ENCODE results near the gene TTYH3.

DNA sequence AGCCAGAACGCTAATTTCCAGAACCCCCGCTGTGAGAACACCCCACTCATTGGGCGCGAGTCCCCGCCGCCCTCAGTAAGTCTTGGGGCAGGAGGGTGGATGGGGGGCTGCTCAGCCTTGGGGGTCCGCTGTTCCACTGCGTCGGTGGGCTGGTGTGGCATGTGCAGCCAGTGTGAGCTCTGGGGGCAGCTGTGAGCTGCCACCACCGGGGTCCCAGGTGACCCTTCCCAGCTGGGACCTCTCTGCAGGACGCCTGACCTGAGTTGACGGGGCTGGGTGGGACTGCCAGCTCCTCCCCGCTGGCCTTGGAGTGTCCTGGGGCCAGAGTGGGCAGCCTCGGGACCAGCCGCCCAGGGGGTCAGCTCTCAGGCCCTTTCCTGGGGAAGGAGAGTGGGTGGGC is 27.2 kb downstream of the TTYH3 start:
- TF ChIP-seq TAF7 (optimal IDR thresholded peaks at IDR 0.05; ENCODE audit: borderline replicate concordance, low read depth, low read length), result no peak
- TF ChIP-seq, protein P1, sequence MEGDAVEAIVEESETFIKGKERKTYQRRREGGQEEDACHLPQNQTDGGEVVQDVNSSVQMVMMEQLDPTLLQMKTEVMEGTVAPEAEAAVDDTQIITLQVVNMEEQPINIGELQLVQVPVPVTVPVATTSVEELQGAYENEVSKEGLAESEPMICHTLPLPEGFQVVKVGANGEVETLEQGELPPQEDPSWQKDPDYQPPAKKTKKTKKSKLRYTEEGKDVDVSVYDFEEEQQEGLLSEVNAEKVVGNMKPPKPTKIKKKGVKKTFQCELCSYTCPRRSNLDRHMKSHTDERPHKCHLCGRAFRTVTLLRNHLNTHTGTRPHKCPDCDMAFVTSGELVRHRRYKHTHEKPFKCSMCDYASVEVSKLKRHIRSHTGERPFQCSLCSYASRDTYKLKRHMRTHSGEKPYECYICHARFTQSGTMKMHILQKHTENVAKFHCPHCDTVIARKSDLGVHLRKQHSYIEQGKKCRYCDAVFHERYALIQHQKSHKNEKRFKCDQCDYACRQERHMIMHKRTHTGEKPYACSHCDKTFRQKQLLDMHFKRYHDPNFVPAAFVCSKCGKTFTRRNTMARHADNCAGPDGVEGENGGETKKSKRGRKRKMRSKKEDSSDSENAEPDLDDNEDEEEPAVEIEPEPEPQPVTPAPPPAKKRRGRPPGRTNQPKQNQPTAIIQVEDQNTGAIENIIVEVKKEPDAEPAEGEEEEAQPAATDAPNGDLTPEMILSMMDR (IDR thresholded peaks at IDR 0.05; ENCODE audit: control extremely low read depth in 1 of 3, insufficient read depth in 1 of 3, low read depth in 1 of 3, low read length in 3 of 3), result no peak
- TF ChIP-seq GABPA (IDR thresholded peaks at IDR 0.05; ENCODE audit: borderline replicate concordance, insufficient read depth, low read length), result no peak
- no peak for TF ChIP-seq TCF12 (IDR thresholded peaks at IDR 0.05; ENCODE audit: low read depth, low read length)
- TF ChIP-seq POLR2A (IDR thresholded peaks at IDR 0.05; ENCODE audit: control extremely low read depth in 1 of 2, low read depth in 2 of 2, low read length in 2 of 2), result no peak
- no peak for TF ChIP-seq KDM5A (IDR thresholded peaks at IDR 0.05; ENCODE audit: low read length)
- TF ChIP-seq USF2 (IDR thresholded peaks at IDR 0.05; ENCODE audit: low read length), result no peak
- no peak for TF ChIP-seq EZH2 (IDR thresholded peaks at IDR 0.05; ENCODE audit: low read depth, low read length, severe bottlenecking)

Measured in H1 (cell line).